GM19328 (cell line): Measurements from ENCODE around the gene VAV2.

Experiments used
- ATAC-seq: cut with Tn5 transposase; IDR thresholded peaks from one replicate; pipeline ENCODE4 v1.9.1; 2021; ENCODE audit warnings: mild to moderate bottlenecking, moderate library complexity; ENCODE audit not compliant: unreplicated experiment

Gene VAV2

GRCh38 chr9:133824106-133824801 is 167.9 kb downstream of the VAV2 start:
- no peak for ATAC-seq

DNA sequence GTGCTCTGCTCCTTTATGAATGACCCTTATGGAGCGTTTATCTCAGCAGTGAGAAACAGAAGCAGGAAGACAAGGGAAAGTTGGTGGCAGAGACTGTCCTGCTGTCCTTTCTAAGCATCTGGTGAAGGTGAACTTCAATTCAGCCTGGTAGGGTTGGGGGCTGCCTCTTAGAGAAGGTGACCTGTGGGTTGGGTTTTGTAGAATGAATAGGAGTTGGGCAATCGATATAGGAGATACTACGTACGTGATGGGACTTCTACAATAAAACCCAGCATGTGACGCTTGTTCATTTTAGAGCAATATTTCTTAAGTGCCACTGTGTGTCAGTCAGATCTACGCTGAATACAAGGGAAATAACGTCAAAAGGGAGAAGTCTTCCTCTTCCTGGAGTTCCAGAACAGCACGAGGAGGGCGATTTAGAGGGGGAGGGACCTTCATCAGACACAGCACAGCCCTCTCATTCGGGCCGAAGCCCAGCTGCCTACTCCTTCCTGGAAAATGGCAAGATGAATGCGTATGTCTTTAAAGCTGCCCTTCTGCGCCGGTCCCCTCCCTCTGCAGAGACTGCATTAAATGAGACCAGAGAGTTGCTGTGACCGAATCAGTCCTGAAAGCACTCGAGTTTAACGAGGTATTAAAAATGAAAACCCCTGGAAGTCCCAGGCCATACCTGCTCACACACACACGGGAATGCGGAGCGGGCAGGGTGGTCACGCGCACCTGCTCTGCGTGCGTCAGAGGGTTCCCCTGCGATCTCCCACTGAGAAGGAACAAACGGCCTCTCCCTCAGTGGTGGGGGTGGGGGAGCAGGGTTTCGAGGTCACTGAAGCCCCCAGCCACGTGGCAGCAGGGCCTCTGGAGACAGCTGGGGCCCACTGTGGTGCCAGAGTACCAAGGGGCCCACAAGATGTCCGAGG is 168.7 kb downstream of the VAV2 start:
- no peak for ATAC-seq

- no peak for ATAC-seq
Observed at GRCh38 chr9:133822430-133823065, 169.6 kb downstream of the VAV2 start.

DNA sequence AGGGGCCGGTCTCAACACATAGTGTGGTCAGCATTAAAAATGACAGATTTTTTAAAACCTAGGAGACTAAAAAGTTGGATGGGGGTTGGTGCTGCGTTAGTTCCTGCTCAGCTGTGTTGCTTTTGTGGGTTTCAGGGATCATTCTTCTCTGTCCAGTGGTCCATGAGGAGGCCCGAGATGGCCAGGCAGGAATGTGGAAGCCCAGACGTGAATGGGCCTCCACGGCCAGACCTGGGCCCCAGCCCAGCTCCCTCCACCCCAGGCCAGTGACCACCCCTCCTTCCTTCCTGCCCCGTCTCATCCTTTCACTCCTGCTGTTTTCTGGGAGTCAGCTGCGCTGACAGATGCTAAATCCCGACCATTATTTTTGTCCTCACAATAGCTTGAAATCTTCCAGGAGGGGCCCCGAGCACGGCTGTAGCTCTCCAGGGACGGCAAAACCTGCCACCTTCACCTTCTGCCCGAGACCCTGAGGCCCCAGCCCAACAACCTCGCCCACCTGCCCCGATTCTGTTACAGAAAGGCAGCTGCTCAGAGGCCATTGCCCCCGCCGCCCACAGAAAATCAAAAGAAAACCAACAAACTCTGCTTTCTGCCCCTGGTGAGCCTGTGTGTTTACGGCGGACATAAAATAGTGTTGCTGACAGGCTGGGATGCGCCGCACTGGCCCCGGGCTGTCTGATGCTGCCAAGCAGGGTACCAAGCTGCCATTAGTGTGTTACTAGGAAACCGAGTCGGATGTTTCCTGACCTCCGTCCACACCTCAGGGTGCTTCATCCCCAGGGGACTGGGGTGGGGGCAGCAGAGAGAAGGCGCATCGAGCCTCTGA is 170.3 kb downstream of the VAV2 start:
- ATAC-seq: no peak

GRCh38 chr9:133819923-133820322 is 172.2 kb downstream of the VAV2 start:
- ATAC-seq: no peak

- no peak for ATAC-seq
Observed at GRCh38 chr9:133818444-133818843, 173.7 kb downstream of the VAV2 start.

DNA sequence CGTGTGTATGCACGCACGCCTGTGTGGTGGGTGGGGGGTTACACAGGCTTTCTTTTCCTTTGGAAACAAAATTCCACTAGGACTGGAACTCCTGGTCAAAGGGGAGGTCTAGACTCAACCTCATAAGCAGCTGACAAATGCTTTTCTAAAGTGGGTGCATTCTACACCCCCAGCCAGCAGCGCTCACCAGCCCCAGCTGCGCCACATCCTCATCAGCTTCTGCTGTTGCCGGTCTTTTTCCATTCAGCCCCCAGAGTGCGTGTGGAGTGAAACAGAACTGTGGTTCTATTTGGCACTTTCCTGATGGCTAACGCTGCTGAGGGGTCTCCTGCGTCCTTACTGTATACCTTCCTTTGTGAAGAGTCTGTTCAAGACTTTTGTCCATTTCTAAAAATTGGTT is 176.3 kb downstream of the VAV2 start:
- ATAC-seq: no peak

GRCh38 chr9:133814586-133815208 is 177.4 kb downstream of the VAV2 start:
- no peak for ATAC-seq

- no peak for ATAC-seq
Observed at GRCh38 chr9:133813749-133814585, 178.2 kb downstream of the VAV2 start.

DNA sequence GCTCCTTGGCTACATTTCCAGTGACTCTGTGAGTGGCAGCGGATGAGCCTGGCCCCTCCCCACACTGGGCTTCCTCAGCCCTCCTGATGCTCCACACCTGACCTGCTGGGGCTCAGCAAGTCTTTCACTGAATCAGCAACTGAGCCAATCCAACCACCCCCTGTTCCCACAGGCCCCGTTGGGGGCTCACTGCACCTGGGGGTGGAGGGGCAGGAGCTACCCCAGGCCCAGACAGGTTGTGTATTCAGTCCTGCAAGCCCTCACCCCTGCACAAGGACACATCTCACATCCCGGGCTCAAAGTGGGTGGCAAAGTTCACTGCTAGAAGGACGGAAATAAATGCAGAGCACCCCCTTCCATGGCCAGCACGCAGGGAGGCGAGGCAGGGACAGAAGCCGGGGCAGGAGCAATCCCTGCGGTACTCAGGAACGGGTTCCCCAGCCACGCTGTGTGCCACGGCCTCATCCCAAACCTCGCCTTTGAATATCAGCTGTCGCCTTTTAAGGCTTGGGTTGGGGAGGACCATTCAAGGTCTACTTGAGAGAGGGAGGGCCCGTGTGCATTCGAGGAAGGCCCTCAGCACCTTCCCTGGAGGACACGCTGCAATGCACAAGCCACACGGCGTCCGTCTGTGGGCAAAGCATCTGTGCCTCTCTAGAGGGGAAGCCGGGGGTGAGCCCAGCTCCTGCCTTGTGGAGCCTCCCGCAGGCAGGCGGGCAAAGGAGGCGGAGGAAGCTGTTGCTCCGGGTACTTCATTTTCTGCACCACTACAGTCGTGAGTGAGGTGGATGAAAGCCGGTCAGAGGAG is 179.0 kb downstream of the VAV2 start:
- ATAC-seq: no peak

GRCh38 chr9:133812077-133812868 is 179.9 kb downstream of the VAV2 start:
- ATAC-seq: no peak

- ATAC-seq: no peak
Observed at GRCh38 chr9:133811471-133811870, 180.7 kb downstream of the VAV2 start.

DNA sequence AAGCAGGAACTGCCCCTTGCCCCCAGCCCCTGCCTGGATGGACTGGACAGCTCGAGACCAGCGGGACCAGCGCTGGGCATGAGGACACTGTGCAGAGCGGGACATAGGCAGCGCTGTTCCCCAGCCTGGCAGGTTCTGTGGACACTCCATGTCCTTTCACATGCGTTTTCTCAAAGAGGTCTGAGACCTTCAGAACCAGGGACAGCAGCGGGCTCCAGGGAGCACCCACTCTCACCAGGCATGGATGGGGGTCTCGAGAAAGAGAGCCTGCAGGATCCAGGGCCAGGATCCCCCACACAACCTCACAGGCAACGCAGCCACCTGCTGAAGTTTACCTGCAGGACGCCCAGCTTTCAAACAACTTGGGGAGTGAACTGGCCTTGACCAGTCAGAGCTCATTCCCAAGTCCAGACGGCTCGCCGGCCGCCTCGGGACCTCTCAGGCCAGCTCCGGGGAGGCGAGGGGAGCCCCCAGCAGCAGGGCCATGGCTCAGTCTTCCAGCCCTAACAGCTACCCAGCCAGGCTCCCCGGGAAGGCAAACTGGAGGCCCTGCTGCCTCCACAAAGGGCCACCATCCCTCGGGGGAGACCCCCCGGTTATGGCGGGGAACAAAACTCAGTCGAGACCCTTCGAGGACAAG is 181.4 kb downstream of the VAV2 start:
- no peak for ATAC-seq

GRCh38 chr9:133809335-133809734 is 182.8 kb downstream of the VAV2 start:
- ATAC-seq: no peak

- ATAC-seq: no peak
Observed at GRCh38 chr9:133807818-133808217, 184.3 kb downstream of the VAV2 start.

DNA sequence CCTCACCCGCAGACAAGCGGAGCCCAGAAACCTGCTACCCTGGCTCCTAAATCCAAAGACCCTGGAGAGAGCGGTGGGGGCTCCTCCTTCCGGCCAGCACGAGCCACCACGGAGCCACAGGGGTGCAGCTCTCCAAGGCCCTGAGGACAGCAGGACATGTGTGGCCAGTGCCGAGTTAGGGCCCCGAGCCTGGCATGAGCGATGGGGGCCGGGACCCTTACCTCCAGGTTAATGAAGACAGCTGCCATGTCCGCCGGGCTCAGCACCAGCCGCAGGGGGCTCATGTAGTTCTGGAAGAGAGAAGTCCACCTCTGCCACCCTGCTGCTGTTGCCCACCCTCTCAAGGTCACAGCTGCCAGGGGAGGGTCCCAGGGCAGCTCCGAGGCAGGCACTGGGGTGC is 185.1 kb downstream of the VAV2 start:
- no peak for ATAC-seq

DNA sequence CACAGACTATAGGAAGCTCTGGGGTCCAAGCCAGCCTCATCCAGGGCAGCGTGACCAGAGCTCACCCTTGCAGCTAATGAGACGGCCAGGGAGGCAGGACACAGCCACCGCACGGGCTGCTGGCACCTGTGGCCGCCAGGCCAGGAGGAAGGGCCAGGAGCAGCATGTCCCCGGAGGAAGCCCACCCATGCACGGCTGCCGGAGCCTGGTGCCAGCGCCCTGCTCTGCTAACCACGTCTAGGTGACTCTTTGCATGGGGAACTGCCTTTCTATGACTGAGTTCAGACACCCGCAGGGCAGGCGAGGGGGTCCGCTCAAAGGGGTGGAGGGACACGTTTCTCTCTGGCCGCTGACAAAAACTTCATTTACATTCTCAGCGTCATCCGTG is 185.5 kb downstream of the VAV2 start:
- no peak for ATAC-seq
